ENCODE results near the gene SPIRE1.

GRCh38 chr18:12416098-12416729, 241.7 kb downstream of the SPIRE1 start:
- TF ChIP-seq POLR2AphosphoS5 (IDR thresholded peaks at IDR 0.05), result no peak
- TF ChIP-seq CTCF (IDR thresholded peaks at IDR 0.05; ENCODE audit: poor library complexity, severe bottlenecking), result no peak

Data from neural cell (in vitro differentiated cells).